HepG2 (cell line): ENCODE results near the gene SREBF1. TPM values are rescaled to one million over a fixed set of nuclear protein-coding genes. Genes with fewer than 3 reads are reported as not detected.

ENCODE experiments used
- AHDC1 ChIP-seq: sonication (generic); formaldehyde crosslinking; IDR thresholded peaks from 2 replicates; pipeline ENCODE4 v1.5.1; 2020; ENCODE audit warnings: mild to moderate bottlenecking, missing genetic modification reagents, borderline replicate concordance
- ARNTL ChIP-seq: sonication (generic); formaldehyde crosslinking; IDR thresholded peaks from 2 replicates; pipeline ENCODE4 v1.4.0; 2020; ENCODE audit warnings: mild to moderate bottlenecking, missing genetic modification reagents
- ATF1 ChIP-seq: IDR thresholded peaks from 2 replicates; pipeline ENCODE4 v1.6.1; 2016; ENCODE audit warnings: mild to moderate bottlenecking, control low read depth
- CC2D1A ChIP-seq: sonication (generic); formaldehyde crosslinking; IDR thresholded peaks from 2 replicates; pipeline ENCODE4 v1.8.1; 2023; ENCODE audit warnings: mild to moderate bottlenecking, missing genetic modification reagents
- CEBPB ChIP-seq: IDR thresholded peaks from 2 replicates; pipeline ENCODE4 v1.6.1; 2011; ENCODE audit warnings: low read depth, low read length, improper control_type of control experiment, borderline replicate concordance
- HDAC1 ChIP-seq: sonication (generic); formaldehyde crosslinking; IDR thresholded peaks from 2 replicates; pipeline ENCODE4 v1.5.1; 2020; ENCODE audit warnings: mild to moderate bottlenecking, missing genetic modification reagents
- KLF9 ChIP-seq: IDR thresholded peaks from 2 replicates; pipeline ENCODE4 v1.6.1; 2016; ENCODE audit warnings: low read depth
- MAFK ChIP-seq, 2 experiments: IDR thresholded peaks in 1 of 2; conservative IDR thresholded peaks in 1 of 2; 2 replicates each; pipeline ENCODE4 v1.6.1; 2011; ENCODE audit warnings: improper control_type of control experiment in 2 of 2, low read length in 2 of 2
- MEIS2 ChIP-seq: sonication (generic); formaldehyde crosslinking; IDR thresholded peaks from 2 replicates; pipeline ENCODE4 v1.9.0; 2021; ENCODE audit warnings: mild to moderate bottlenecking, missing genetic modification reagents
- MIER3 ChIP-seq: IDR thresholded peaks from 2 replicates; pipeline ENCODE4 v1.6.1; 2016; ENCODE audit warnings: missing compliant biosample characterization, borderline replicate concordance
- MIXL1 ChIP-seq: IDR thresholded peaks from 2 replicates; pipeline ENCODE4 v1.6.1; 2016
- NFIC ChIP-seq: IDR thresholded peaks from 2 replicates; pipeline ENCODE4 v1.6.1; 2012; ENCODE audit warnings: mild to moderate bottlenecking, low read length, inconsistent platforms
- RBFOX2 ChIP-seq: fragments of 200-400 bp; formaldehyde crosslinking; IDR thresholded peaks from 2 replicates; pipeline ENCODE4 v1.6.1; 2017; ENCODE audit warnings: low read depth, mild to moderate bottlenecking, low read length
- RELA ChIP-seq: sonication (generic); formaldehyde crosslinking; IDR thresholded peaks from 2 replicates; pipeline ENCODE4 v1.4.0; 2020; ENCODE audit warnings: missing genetic modification reagents
- REPIN1 ChIP-seq: sonication (generic); formaldehyde crosslinking; IDR thresholded peaks from 2 replicates; pipeline ENCODE4 v1.8.0; 2022; ENCODE audit warnings: missing genetic modification reagents, low read depth, mild to moderate bottlenecking, borderline replicate concordance
- SALL2 ChIP-seq: sonication (generic); formaldehyde crosslinking; IDR thresholded peaks from 2 replicates; pipeline ENCODE4 v1.8.1; 2023; ENCODE audit warnings: mild to moderate bottlenecking, missing genetic modification reagents, inconsistent platforms
- SIN3A ChIP-seq: IDR thresholded peaks from 2 replicates; pipeline ENCODE4 v1.6.1; 2011; ENCODE audit warnings: low read depth, mild to moderate bottlenecking, control low read depth, low read length, borderline replicate concordance
- SOX13 ChIP-seq, 3 experiments: fragments of 450-650 bp in 1 of 3; sonication (generic) in 1 of 3; formaldehyde crosslinking in 1 of 3; IDR thresholded peaks in 2 of 3; conservative IDR thresholded peaks in 1 of 3; 2 replicates each; pipeline versions ENCODE4 v1.5.0 to v1.6.1; 2016 to 2020; ENCODE audit warnings: antibody characterized with exemption in 1 of 3, mild to moderate bottlenecking in 1 of 3, missing compliant biosample characterization in 1 of 3, missing genetic modification reagents in 1 of 3, moderate library complexity in 1 of 3
- SP4 ChIP-seq: sonication (generic); formaldehyde crosslinking; IDR thresholded peaks from 2 replicates; pipeline ENCODE4 v1.8.1; 2023; ENCODE audit warnings: mild to moderate bottlenecking, missing genetic modification reagents
- TRAFD1 ChIP-seq: sonication (generic); formaldehyde crosslinking; IDR thresholded peaks from 2 replicates; pipeline ENCODE4 v1.5.1; 2020; ENCODE audit warnings: missing genetic modification reagents, mild to moderate bottlenecking, borderline replicate concordance
- ZNF17 ChIP-seq: sonication (generic); formaldehyde crosslinking; IDR thresholded peaks from 2 replicates; pipeline ENCODE4 v1.5.0; 2020; ENCODE audit warnings: mild to moderate bottlenecking, missing genetic modification reagents
- ZNF552 ChIP-seq: sonication (generic); formaldehyde crosslinking; IDR thresholded peaks from 2 replicates; pipeline ENCODE4 v1.9.0; 2022; ENCODE audit warnings: missing genetic modification reagents, mild to moderate bottlenecking, borderline replicate concordance
- ZNF562 ChIP-seq: sonication (generic); formaldehyde crosslinking; IDR thresholded peaks from 2 replicates; pipeline ENCODE4 v1.8.0; 2022; ENCODE audit warnings: missing genetic modification reagents, borderline replicate concordance
- ZNF605 ChIP-seq: sonication (generic); formaldehyde crosslinking; IDR thresholded peaks from 2 replicates; pipeline ENCODE4 v1.8.0; 2022; ENCODE audit warnings: mild to moderate bottlenecking, missing genetic modification reagents
- ZNF747 ChIP-seq: sonication (generic); formaldehyde crosslinking; IDR thresholded peaks from 2 replicates; pipeline ENCODE4 v1.8.1; 2023; ENCODE audit warnings: missing genetic modification reagents, mild to moderate bottlenecking, borderline replicate concordance
- polyA plus RNA-seq, 8 experiments: library from polyadenylated mRNA; depleted of rRNA in 3 of 8; stranded (reverse) in 7 of 8; unstranded in 1 of 8; fragments of >200 nt; fragmentation: Illumina TruSeq in 4 of 8; extraction: Trizol in 4 of 8; gene quantifications; 2 replicates each; pipeline versions ENCODE4 v1.2.1 to v1.2.3, GENCODE V29; 2011 to 2016; ENCODE audit warnings: low read depth in 4 of 8, missing spikeins in 1 of 8, mixed read lengths in 1 of 8; ENCODE audit not compliant: insufficient read depth in 1 of 8
- total RNA-seq, 5 experiments: library from RNA; depleted of rRNA; stranded (reverse); fragments of >200 nt; fragmentation: Illumina TruSeq; extraction: Trizol; gene quantifications; 2 replicates each; pipeline ENCODE4 v1.2.3, GENCODE V29; 2016; ENCODE audit warnings: low read depth in 1 of 5

SREBF1 gene
- total and polyA plus RNA-seq, 2 of the 13 experiments (the other 11 are each of a cell fraction or from before 2014, with no cell fraction given): 34.3 to 38.0 TPM

GRCh38 chr17:17830740-17831207, 6.0 kb downstream of the SREBF1 start (continued):
- TF ChIP-seq AHDC1 (CRISPR knock-in tag): peak; percentile 72; the same call in 1 of the 2 replicates
- TF ChIP-seq MEIS2 (CRISPR knock-in tag): peak; percentile 99
- no peak for TF ChIP-seq NFIC
- TF ChIP-seq SIN3A: peak; percentile 100
- no peak for TF ChIP-seq ATF1
- TF ChIP-seq KLF9: no peak; the same call in 1 of the 2 replicates
- no peak for TF ChIP-seq TRAFD1 (CRISPR knock-in tag)
- peak; percentile 85; the same call in 1 of the 2 replicates for TF ChIP-seq MIER3 (CRISPR knock-in tag)
- peak; percentile 83; the same call in 1 of the 2 replicates for TF ChIP-seq SALL2 (CRISPR knock-in tag)
- TF ChIP-seq CEBPB: no peak
- TF ChIP-seq ZNF552 (CRISPR knock-in tag): peak; percentile 88
- no peak for TF ChIP-seq ZNF17 (CRISPR knock-in tag)
- TF ChIP-seq ZNF605 (CRISPR knock-in tag): 0 out of 2 replicates have a peak, but pooled peaks have one; percentile 37
- TF ChIP-seq HDAC1: peak; percentile 99
- no peak for TF ChIP-seq SOX13 (IDR thresholded peaks at IDR 0.05)
- peak in 1 of 2 experiments; percentile 77; a peak in 1 of 4 replicates for TF ChIP-seq SOX13 (CRISPR knock-in tag; conservative IDR thresholded peaks at IDR 0.05 in 1 of 2, IDR thresholded peaks at IDR 0.05 in 1 of 2)
- peak; percentile 69; the same call in 1 of the 2 replicates for TF ChIP-seq SP4 (CRISPR knock-in tag)
- TF ChIP-seq ZNF562: no peak
- peak; percentile 73; the same call in 1 of the 2 replicates for TF ChIP-seq REPIN1
- TF ChIP-seq ARNTL (CRISPR knock-in tag): peak; percentile 86
- TF ChIP-seq RBFOX2: 0 out of 2 replicates have a peak, but pooled peaks have one; percentile 44
- no peak for TF ChIP-seq CC2D1A (CRISPR knock-in tag)
- TF ChIP-seq MIXL1: peak; percentile 75; the same call in 1 of the 2 replicates
- TF ChIP-seq ZNF747 (CRISPR knock-in tag): peak; percentile 94
- 0 out of 2 replicates have a peak, but pooled peaks have one; percentile 55 for TF ChIP-seq RELA
- no peak for TF ChIP-seq MAFK (conservative IDR thresholded peaks at IDR 0.05 in 1 of 2, IDR thresholded peaks at IDR 0.05 in 1 of 2; ENCODE audit: low read length in 2 of 2)
